PC-3 (cell line): ENCODE results near the gene ALAD. TPM values are rescaled to one million over a fixed set of nuclear protein-coding genes. Genes with fewer than 3 reads are reported as not detected.

Experiments used
- ATAC-seq: fragments of 200-7000 bp; cut with Tn5 transposase; 2 replicates; pipeline ENCODE4 v1.9.1; 2020; ENCODE audit warnings: mild to moderate bottlenecking, moderate library complexity
- BruUV-seq: library from RNA; stranded (reverse); fragments of 400-500 nt; replicated peaks from 2 replicates; lab custom pipeline; 2021; lab: Mats Ljungman, UMichigan
- CTCF ChIA-PET: fragments of 300-600 bp; sonication (Branson Sonifier 250); formaldehyde crosslinking; loops from one replicate; lab custom pipeline; 2022; ENCODE audit warnings: antibody characterized with exemption; lab: Charles Lee
- POLR2A ChIA-PET: fragments of 300-600 bp; sonication (Branson Sonifier 250); formaldehyde crosslinking; loops from one replicate; lab custom pipeline; 2022; ENCODE audit warnings: antibody characterized with exemption; ENCODE audit not compliant: unreplicated experiment; lab: Charles Lee
- DNase-seq: peaks from one replicate; pipeline ENCODE4 v3.0.0-alpha.2; 2015
- H2AFZ ChIP-seq: fragments of 300-600 bp; sonication (generic); 2 replicates; pipeline ENCODE4 v1.6.0; 2016; ENCODE audit warnings: antibody characterized with exemption, low read length
- H3F3A ChIP-seq: fragments of 300-600 bp; sonication (generic); one replicate; pipeline ENCODE4 v1.6.0; 2017; ENCODE audit warnings: antibody characterized with exemption, low read length, control low read depth, mild to moderate bottlenecking; ENCODE audit not compliant: unreplicated experiment
- H3K27ac ChIP-seq: fragments of 300-600 bp; sonication (generic); 2 replicates; pipeline ENCODE4 v1.5.1; 2016; ENCODE audit warnings: mild to moderate bottlenecking, low read length
- H3K27me3 ChIP-seq: fragments of 300-600 bp; sonication (generic); 2 replicates; pipeline ENCODE4 v1.6.1; 2016; ENCODE audit warnings: low read length, mixed read lengths
- H3K36me3 ChIP-seq: fragments of 300-600 bp; sonication (generic); 2 replicates; pipeline ENCODE4 v1.6.1; 2016; ENCODE audit warnings: low read depth, mixed run types, low read length, mixed read lengths
- H3K4me1 ChIP-seq: fragments of 300-600 bp; sonication (generic); 2 replicates; pipeline ENCODE4 v1.5.1; 2016; ENCODE audit warnings: low read length; ENCODE audit not compliant: insufficient read depth
- H3K4me2 ChIP-seq: fragments of 300-600 bp; sonication (generic); 2 replicates; pipeline ENCODE4 v1.6.0; 2016; ENCODE audit warnings: low read length
- H3K4me3 ChIP-seq: fragments of 300-600 bp; sonication (generic); 2 replicates; pipeline ENCODE4 v1.5.1; 2016; ENCODE audit warnings: mild to moderate bottlenecking, low read length, mixed read lengths
- H3K79me2 ChIP-seq: fragments of 300-600 bp; sonication (generic); 2 replicates; pipeline ENCODE4 v1.6.1; 2017; ENCODE audit warnings: low read length, mixed read lengths
- H3K9ac ChIP-seq: fragments of 300-600 bp; sonication (generic); 2 replicates; pipeline ENCODE4 v1.6.0; 2016; ENCODE audit warnings: mild to moderate bottlenecking, low read length
- H3K9me2 ChIP-seq: fragments of 300-600 bp; sonication (generic); replicated peaks from 2 replicates; pipeline ENCODE4 v1.6.1; 2016; ENCODE audit warnings: mixed run types, low read length, mixed read lengths
- H3K9me3 ChIP-seq: fragments of 300-600 bp; sonication (generic); 2 replicates; pipeline ENCODE4 v1.6.1; 2016; ENCODE audit warnings: low read length, mixed read lengths
- H4K20me1 ChIP-seq: fragments of 300-600 bp; sonication (generic); 2 replicates; pipeline ENCODE4 v1.6.1; 2016; ENCODE audit warnings: low read length, mixed read lengths
- CTCF ChIP-seq: fragments of 300-600 bp; sonication (generic); conservative IDR thresholded peaks from 2 replicates; pipeline ENCODE4 v1.5.1; 2017; ENCODE audit warnings: antibody characterized with exemption, low read depth, mild to moderate bottlenecking, low read length
- EZH2 ChIP-seq: fragments of 300-600 bp; sonication (generic); IDR thresholded peaks from one replicate; pipeline ENCODE4 v1.6.1; 2017; ENCODE audit warnings: antibody characterized with exemption, mild to moderate bottlenecking, low read length; ENCODE audit not compliant: unreplicated experiment
- EZH2phosphoT487 ChIP-seq: fragments of 300-600 bp; sonication (generic); IDR thresholded peaks from 2 replicates; pipeline ENCODE4 v1.6.1; 2018; ENCODE audit warnings: mild to moderate bottlenecking, antibody characterized with exemption, low read length, borderline replicate concordance
- intact Hi-C: fragments of 100-400 bp; cut with micrococcal nuclease; formaldehyde crosslinking; loops from 2 replicates; pipeline ENCODE4 v1.9.0; 2023
- total RNA-seq: library from RNA; depleted of rRNA; stranded (reverse); fragments of >200 nt; gene quantifications from 2 replicates; pipeline ENCODE4 v1.2.3, GENCODE V29; 2014

The ALAD gene
- total RNA-seq, 1 experiment from 2014 or later, result 7.9 TPM

GRCh38 chr9:113397203-113397631, 3.9 kb downstream of the ALAD start:
- Histone ChIP-seq H3K79me2 (peaks cover 8% of the 10 kb centered on the region), H3K36me3 (no peaks in the 10 kb centered on the region), H3K4me1 (peaks cover 21% of the 10 kb centered on the region), H3K9ac (no peak overlapping the region), H3K27ac (no peak overlapping the region), H3K9me3 (no peaks in the 10 kb centered on the region), H3K9me2 (no peaks in the 10 kb centered on the region), H2AFZ (no peak overlapping the region), H3F3A (no peaks in the 10 kb centered on the region), H3K4me2 (no peak overlapping the region), H4K20me1 (no peaks in the 10 kb centered on the region), H3K4me3 (no peak overlapping the region), H3K27me3 (no peaks in the 10 kb centered on the region)
- ChIA-PET CTCF (no interaction called here), POLR2A (no interaction called here)
- no peak for TF ChIP-seq EZH2phosphoT487
- no peak for TF ChIP-seq EZH2
- no peak for TF ChIP-seq CTCF
- intact Hi-C loops, result no loop called here
- DNase-seq (no peak), ATAC-seq (no peak)
- BruUV-seq, result no TSS peak

GRCh38 chr9:113395000-113395861, 5.9 kb downstream of the ALAD start:
- H3K9me3 ChIP-seq, result no peaks in the 10 kb centered on the region
- H3K9ac ChIP-seq, result no peak overlapping the region
- no peak for TF ChIP-seq EZH2phosphoT487
- TF ChIP-seq CTCF, result no peak
- TF ChIP-seq EZH2, result no peak
- ATAC-seq, result no peak
- H3K27ac ChIP-seq, result no peak overlapping the region
- H3K36me3 ChIP-seq, result no peaks in the 10 kb centered on the region
- H3K4me3 ChIP-seq, result no peak overlapping the region
- no peak for DNase-seq
- intact Hi-C loops, result no loop called here
- H3F3A ChIP-seq, result no peaks in the 10 kb centered on the region
- peaks cover 15% of the 10 kb centered on the region for H3K4me1 ChIP-seq
- ChIA-PET POLR2A (no interaction called here), CTCF (no interaction called here)
- no peaks in the 10 kb centered on the region for H4K20me1 ChIP-seq
- H3K79me2 ChIP-seq, result peaks cover 6% of the 10 kb centered on the region
- no peaks in the 10 kb centered on the region for H3K27me3 ChIP-seq
- H3K4me2 ChIP-seq, result no peak overlapping the region
- H2AFZ ChIP-seq, result no peak overlapping the region
- no TSS peak for BruUV-seq
- no peaks in the 10 kb centered on the region for H3K9me2 ChIP-seq

- no peaks in the 10 kb centered on the region for H3K79me2 ChIP-seq
- H2AFZ ChIP-seq, result no peak overlapping the region
- H3K4me3 ChIP-seq, result no peak overlapping the region
- H3K27me3 ChIP-seq, result no peaks in the 10 kb centered on the region
- H3K4me2 ChIP-seq, result no peak overlapping the region
- BruUV-seq, result no TSS peak
- H3K9me2 ChIP-seq, result no peaks in the 10 kb centered on the region
- no peaks in the 10 kb centered on the region for H4K20me1 ChIP-seq
- ChIA-PET CTCF (no interaction called here), POLR2A (no interaction called here)
- H3K9me3 ChIP-seq, result no peaks in the 10 kb centered on the region
- no peak overlapping the region for H3K27ac ChIP-seq
- ATAC-seq (no peak), DNase-seq (no peak)
- no peaks in the 10 kb centered on the region for H3F3A ChIP-seq
- TF ChIP-seq EZH2phosphoT487 (no peak), CTCF (no peak), EZH2 (no peak)
- no peak overlapping the region for H3K9ac ChIP-seq
- intact Hi-C loops, result no loop called here
- no peaks in the 10 kb centered on the region; the same call in 1 of the 2 replicates for H3K36me3 ChIP-seq
- peaks cover under 1% of the 10 kb centered on the region; the same call in 1 of the 2 replicates for H3K4me1 ChIP-seq
Measured at GRCh38 chr9:113393281-113393680, 7.8 kb downstream of the ALAD start.
